Activated gamma-delta T cell (primary cell): ENCODE data around the gene PACSIN2.
A peak's percentile ranks its signal among the peaks of the same experiment; 100 is the strongest.

Source experiments
- DNase-seq: peaks from one replicate; lab custom pipeline; 2025; lab: John Stamatoyannopoulos, UW

The PACSIN2 gene

GRCh38 chr22:42857845-42858481 is 157.0 kb downstream of the PACSIN2 start:
- no peak for DNase-seq

- DNase-seq, result peak; percentile 92
These were observed 157.9 kb downstream of the PACSIN2 start, which contains the start of gene ARFGAP3 for GRCh38 chr22:42856865-42857704. ARFGAP3 (minus strand) TSS chr22:42857273; CDS start chr22:42857182, 91 bp downstream.

- peak; percentile 62 for DNase-seq
These were observed 158.6 kb downstream of the PACSIN2 start for GRCh38 chr22:42856179-42856864.

- no peak for DNase-seq
These were observed 159.2 kb downstream of the PACSIN2 start for GRCh38 chr22:42855721-42856120.

GRCh38 chr22:42855211-42855610 is 159.7 kb downstream of the PACSIN2 start:
- no peak for DNase-seq

- no peak for DNase-seq
These were observed 165.9 kb downstream of the PACSIN2 start for GRCh38 chr22:42848941-42849550.

- DNase-seq, result no peak
These were observed 167.8 kb downstream of the PACSIN2 start for GRCh38 chr22:42847110-42847509.

GRCh38 chr22:42844756-42845155 is 170.2 kb downstream of the PACSIN2 start:
- DNase-seq, result no peak

- no peak for DNase-seq
These were observed 172.1 kb downstream of the PACSIN2 start for GRCh38 chr22:42842658-42843370.

- DNase-seq, result no peak
These were observed 173.5 kb downstream of the PACSIN2 start for GRCh38 chr22:42841444-42841843.

- DNase-seq, result no peak
These were observed 177.4 kb downstream of the PACSIN2 start for GRCh38 chr22:42837556-42837955.

- no peak for DNase-seq
These were observed 178.9 kb downstream of the PACSIN2 start for GRCh38 chr22:42836026-42836425.

GRCh38 chr22:42834177-42834949 is 180.6 kb downstream of the PACSIN2 start:
- no peak for DNase-seq

- DNase-seq, result no peak
These were observed 181.8 kb downstream of the PACSIN2 start for GRCh38 chr22:42833104-42833503.

GRCh38 chr22:42831712-42832111 is 183.2 kb downstream of the PACSIN2 start:
- DNase-seq, result no peak

- no peak for DNase-seq
These were observed 184.8 kb downstream of the PACSIN2 start for GRCh38 chr22:42830161-42830560.

- DNase-seq, result no peak
These were observed 185.6 kb downstream of the PACSIN2 start for GRCh38 chr22:42829302-42829701.

- DNase-seq, result no peak
These were observed 189.2 kb downstream of the PACSIN2 start for GRCh38 chr22:42825796-42826195.

GRCh38 chr22:42821386-42821785 is 193.6 kb downstream of the PACSIN2 start:
- DNase-seq, result no peak

- no peak for DNase-seq
These were observed 194.7 kb downstream of the PACSIN2 start for GRCh38 chr22:42820045-42820763.
